Fibroblast of peridontal ligament (primary cell): ENCODE measurements around the gene NOD2.
A peak's percentile ranks its signal among the peaks of the same experiment; 100 is the strongest.

Experiments
- DNase-seq: peaks from one replicate; pipeline ENCODE4 v3.0.0-alpha.2; 2010; ENCODE audit errors: extremely low read depth

Gene NOD2

DNA sequence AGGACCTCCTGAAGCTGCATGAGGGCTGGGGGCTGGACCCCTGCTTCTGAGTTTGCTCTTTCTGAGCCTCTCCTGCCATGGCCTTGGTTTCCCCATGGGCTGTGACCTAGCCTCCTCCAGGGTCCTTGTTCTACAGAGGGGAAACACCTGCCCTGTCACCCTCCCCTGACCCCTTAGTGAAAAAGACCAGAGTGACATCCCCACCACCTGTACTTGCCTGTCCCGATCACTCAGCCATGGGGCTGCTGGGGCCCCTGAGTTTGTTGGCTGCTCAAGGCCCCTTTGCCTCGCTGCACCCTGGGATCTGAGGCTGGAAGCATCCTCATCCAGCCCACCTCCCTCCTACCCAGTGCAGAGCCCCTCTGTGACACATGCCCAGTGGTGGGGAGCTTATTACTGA lies 800 bp downstream of the NOD2 start:
- DNase-seq, result no peak

DNA sequence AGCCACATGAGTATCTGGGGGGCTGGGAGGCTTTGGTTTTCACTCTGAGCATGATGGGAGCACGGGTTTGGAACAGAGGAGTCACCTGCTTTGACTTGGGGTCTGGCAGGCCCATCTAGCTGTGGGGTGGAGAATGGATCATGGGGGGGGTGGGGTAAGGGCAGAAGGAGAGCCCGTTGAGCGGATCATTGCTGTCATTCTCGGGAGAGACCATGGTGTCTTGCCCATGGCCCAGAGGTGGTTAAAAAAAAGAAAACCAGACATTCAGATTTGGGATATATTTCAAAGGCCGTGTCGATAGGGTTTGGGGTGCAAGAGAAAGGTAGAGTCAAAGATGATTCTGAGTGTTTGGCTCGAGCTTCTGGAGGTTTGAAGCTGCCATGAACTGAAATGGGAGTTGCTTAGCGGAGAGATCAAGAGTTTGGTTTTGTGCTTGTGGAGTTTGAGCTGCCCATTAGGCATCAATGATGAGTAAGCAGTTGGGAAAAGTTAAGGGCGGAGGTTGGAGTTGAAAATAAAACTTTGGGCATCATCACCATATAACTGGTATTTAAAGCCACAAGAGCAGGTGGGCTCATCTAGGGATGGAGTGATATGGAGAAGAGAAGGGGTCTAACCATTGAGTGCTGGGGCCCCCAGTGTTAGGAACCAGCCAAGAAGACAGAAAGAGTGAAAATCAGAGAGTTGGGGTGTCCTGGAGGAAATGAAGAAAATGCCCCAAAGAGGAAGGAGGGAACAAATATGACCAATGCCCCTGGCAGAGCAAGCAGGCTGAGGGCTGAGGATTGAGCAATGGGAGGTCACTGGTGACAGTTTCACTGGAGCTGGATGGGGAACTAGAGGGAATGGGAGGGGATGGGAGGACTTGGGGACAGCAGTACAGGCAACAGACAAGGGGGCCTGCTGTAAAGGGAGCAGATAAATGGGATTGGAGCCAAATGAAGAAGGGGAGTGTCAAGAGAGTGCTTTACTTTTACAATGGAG lies 1.9 kb downstream of the NOD2 start:
- DNase-seq, result no peak

DNA sequence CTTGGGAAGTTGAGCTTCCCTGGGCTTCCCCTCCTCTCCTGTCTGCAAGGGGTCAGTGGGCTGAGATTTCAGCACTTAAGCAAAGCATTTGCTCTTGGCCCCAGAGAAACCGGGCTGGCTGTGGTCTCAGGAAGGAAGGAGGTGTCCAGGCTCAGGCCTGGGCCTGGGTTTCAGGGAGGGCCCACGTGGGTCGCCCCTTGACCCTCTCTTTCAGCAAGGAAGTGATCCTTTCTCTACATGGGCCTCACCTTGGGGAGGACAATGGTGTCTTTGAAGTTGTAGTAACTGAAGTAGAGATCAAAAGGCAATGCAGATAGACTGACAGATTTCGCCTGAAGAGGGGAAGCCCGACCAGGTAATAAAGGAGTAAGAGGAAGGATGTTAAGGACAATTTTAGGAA lies 2.7 kb downstream of the NOD2 start:
- DNase-seq, result no peak

DNA sequence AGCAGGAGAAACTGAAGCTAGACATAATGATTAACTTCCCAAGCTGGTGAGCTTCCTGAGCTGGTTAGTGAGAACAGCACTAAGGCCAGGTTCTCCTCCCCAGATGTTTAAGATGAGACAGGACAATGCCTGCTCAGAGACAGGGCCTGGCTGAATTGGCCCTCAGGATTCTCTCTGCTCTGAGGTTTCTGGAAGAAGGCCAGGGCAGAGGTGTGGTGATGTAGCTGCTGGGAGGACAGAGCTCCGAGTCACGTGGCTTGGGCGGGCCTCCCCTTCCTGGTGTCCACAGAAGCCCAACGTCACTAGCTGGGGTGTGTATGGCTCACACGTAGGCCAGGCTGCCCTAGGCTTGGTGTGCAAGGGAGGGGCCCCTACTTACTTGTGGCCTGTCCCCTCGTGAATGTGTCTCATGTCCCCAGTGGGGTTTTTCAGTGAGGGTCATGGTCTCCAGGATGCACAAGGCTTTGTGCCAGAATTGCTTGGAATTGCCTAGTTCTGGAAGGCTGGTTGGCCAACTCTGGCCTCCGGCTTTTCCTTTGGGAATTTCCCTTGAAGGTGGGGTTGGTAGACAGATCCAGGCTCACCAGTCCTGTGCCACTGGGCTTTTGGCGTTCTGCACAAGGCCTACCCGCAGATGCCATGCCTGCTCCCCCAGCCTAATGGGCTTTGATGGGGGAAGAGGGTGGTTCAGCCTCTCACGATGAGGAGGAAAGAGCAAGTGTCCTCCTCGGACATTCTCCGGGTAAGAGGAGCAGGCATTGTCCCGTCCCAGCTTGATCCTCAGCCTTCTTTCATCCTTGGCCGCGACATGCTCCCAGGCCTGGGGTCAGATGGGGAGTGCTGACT lies 3.4 kb downstream of the NOD2 start:
- DNase-seq, result no peak

DNA sequence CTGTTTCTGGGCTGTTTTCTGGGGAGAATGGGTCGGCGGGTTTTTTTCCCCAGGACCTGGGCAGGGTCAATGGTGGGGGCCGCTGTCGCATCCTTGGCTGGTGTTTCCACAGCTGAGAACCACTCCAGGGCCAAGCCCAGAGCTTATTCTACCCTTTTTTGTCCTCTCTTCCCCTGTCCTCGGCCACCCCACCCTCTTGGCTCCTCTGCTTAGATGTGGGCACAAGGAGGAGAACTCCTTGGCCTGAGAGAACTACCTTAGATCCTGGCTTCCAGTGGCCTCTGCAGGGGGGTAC lies 4.0 kb downstream of the NOD2 start:
- no peak for DNase-seq

DNA sequence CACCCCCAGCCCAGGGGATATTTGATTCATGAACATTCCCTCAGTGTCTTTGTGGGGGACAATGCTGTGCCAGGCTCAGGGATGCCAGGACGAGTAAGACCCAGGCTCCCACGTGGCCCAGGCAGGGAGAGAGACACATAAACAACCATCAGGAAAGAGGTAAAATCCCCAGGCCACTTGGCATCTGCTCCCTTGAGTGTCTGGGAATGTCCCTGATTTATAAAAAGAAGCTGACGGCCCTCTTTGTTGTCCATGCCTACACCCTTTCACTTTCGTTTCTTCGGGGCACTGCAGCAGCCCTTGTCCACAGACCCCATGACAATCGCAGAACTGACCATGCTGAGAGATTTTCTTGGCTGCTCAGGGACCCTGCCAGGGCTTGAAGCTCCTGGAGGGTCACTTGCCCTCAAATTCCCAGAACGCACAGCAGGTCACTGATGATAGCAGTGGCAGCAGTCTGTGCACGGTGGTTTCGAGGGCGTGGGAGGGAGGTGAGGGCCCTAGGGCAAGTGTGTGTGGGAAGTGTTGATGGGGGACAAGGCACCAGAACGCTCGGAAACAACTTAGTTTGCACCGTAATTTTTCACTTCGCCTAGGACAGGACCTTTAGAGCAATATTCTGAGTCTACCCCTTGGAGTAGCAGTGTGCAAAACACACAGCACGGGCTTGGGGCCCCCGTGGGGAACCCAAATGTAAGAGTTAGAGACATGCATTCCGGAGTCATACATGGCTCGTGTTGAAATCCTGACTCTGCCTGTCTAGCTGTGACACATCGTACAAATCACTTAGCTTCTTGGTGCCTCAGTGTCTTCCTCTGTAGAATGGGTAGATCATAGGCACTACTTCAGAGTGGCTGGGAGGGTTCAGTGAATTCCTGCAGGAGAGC lies 4.7 kb downstream of the NOD2 start:
- DNase-seq, result peak; percentile 55

DNA sequence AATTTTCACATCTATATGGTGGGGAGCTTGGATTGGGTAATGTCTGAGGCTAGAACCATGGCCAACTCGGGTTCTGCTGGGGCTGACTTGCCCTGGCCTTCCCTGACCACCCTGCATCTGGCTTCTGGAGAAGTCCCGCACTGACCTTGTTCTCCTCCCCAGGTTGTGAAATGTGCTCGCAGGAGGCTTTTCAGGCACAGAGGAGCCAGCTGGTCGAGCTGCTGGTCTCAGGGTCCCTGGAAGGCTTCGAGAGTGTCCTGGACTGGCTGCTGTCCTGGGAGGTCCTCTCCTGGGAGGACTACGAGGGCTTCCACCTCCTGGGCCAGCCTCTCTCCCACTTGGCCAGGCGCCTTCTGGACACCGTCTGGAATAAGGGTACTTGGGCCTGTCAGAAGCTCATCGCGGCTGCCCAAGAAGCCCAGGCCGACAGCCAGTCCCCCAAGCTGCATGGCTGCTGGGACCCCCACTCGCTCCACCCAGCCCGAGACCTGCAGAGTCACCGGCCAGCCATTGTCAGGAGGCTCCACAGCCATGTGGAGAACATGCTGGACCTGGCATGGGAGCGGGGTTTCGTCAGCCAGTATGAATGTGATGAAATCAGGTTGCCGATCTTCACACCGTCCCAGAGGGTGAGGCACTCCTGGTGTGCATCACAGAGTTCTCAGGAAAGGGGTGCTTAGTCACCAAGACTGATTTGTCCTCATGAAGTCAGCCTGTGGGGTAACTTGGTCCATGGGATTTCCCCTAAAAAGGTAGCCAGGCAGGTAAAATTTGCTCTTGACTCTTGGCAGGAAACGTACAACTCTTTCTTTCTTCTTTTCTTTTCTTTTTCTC lies 6.1 kb downstream of the NOD2 start:
- DNase-seq, result no peak

DNA sequence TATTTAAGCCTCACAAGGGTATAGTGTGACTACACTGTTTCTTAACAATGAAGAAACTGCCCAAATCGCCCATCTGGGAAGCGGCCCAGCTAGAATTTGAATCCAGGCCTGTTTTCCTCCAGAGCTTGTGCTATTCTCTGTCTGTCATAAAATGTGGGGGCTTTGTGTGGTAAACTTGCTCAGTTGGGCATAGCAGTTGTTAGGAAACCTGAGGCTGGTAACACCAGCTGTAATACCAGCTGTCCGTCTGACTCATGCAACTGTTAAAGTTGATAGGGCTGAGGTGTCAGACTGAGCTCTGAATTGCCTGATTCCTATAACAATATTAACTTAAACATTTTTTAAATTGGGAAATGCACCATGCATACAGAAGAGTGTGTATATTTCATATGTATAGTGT lies 9.3 kb downstream of the NOD2 start:
- DNase-seq, result no peak

DNA sequence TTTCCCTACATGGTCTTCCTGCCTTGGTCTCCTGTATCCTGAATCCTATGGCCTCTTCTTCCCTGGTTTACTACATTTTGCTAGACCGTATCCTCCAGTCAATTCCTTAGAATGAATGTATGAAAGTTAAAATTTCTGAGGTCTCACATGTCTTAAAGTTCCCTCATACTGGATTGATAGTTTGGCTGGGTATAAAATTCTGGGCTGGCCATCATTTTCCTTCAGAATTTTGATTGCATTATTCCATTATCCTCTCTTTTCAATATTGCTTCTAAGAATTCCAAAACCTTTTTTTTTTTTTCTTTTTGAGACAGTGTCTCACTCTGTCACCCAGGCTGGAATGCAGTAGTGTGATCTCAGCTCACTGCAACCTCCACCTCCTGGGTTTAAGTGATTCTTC lies 10.8 kb downstream of the NOD2 start:
- DNase-seq, result no peak

DNA sequence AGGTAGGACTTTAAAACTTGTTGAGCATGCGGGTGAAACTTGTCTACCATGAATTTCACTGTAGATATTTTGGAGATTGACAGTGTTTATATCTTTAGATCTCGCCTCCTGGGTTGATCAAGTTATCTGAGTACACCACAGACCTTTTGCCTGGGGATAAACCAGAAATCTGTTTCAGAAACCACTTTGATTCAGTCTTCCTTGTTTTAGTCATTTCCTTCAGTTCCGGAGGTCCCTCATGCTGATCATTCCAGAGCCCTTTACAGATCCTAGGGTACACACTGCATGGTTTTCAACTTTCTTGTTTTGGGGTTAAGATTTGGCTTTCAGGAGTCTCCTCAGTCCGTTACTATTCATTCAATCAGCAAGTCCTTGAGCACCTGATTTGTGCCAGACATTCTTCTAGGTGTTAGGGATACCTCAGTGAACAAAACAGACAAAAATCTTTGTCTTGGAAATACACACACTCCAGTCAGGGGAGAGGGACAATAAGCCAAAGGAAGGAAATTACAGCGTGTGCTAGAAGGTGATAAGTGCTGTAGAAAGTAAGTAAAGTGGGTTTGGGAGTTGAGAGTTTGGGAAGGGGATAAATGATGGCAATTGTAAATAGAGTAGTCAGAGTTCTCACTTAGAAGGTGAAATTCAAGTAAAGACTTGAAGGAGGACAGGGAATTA lies 12.2 kb downstream of the NOD2 start:
- DNase-seq, result no peak

DNA sequence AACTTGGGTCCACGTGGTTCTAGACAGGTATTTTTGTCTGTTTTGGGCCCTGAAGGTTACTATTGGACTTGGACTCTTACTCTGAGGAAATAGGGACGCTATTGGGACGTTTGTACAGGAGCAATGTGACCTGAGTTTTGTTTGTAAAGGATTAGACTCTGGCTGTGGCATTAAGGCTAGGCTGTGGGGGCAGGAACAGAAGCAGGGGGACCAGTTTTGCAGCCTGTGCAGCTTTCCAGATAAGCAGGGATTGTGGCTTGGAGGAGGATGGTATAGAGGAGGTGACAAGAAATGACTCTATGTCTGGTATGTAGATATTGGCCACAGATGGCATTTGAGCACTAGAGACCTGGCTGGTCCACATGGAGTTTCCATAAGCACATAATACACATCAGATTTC lies 12.8 kb downstream of the NOD2 start:
- no peak for DNase-seq

DNA sequence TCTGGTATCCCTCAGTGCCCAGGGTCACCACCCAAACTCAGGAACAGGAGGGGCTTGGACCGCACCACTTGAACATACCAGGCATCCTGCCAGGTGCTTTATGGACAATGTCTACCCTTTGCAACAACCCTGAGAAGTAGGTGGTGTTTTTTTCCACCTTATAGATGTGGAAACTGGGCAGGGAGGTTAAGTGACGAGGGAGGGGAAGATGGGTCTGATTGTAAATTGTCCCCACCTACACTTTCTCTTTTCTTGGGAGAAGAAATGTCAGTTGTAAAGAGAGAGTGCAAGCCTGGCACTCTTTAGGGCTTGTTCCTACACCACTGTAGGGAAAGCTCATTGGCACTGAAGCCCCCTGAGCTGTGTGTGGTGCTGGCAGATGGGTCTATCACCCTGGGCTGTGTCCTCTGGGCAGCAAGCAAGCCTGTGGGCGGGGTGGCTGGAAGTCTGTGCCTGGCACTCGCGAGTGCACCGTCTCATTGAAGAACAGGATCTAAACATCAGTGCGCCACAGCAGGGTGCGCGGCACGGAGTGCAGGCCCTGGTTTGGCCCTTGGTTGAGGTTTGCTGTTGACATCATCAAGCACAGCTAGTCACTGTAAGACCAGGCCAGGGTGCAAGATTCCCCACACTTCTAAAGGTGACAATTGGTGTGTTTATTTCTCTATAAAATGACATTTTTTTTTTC lies 15.1 kb downstream of the NOD2 start:
- no peak for DNase-seq

DNA sequence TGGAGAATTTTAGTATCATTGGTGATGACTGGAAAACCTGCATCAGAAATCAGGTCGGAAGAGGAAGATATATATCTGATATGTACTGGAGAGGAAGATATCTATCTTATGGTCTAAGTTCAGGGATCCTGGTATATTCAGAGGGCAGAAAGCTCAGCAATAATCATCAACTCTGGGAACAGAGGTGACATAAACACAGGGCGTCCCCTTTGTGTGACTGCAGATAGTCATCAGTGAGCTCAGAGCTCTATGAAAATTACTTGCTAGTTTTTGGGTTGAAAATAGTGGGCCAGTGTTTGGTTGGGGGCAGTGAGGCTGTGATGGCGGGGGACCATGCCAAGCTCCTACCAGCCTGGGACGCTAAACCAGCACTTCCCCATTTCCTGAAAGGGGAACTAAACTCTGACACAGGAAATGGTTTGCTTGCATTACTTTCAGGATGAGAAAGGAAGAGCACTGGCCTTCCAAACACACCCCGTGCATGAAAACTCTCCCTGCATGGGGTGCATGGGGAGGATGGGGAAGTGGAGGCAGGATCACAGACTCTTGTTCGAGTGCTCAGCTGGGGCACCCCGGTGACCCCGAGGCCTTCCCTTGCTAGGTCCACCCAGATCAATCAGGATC lies 15.8 kb downstream of the NOD2 start:
- no peak for DNase-seq

DNA sequence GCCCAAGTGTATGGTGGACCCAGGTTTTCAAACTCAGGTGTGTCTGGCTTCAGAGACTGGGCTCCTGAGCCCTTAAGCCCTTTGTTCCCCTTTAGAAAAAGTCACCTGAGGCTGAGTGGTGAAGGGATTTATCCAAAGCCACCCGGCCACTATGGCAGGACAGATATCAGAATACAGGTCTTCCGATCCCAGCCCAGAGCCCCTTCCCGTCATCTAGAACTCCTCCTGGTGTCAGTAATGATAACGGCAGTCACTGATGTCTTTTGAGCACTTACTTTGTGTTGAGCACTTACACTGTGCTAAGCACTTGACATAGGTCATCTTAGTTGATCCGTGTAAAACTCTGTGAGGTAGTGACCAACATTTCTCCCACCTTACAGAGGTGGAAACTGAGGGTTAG lies 16.6 kb downstream of the NOD2 start:
- DNase-seq, result no peak

DNA sequence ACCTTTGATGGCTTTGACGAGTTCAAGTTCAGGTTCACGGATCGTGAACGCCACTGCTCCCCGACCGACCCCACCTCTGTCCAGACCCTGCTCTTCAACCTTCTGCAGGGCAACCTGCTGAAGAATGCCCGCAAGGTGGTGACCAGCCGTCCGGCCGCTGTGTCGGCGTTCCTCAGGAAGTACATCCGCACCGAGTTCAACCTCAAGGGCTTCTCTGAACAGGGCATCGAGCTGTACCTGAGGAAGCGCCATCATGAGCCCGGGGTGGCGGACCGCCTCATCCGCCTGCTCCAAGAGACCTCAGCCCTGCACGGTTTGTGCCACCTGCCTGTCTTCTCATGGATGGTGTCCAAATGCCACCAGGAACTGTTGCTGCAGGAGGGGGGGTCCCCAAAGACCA lies 17.6 kb downstream of the NOD2 start:
- DNase-seq, result no peak

DNA sequence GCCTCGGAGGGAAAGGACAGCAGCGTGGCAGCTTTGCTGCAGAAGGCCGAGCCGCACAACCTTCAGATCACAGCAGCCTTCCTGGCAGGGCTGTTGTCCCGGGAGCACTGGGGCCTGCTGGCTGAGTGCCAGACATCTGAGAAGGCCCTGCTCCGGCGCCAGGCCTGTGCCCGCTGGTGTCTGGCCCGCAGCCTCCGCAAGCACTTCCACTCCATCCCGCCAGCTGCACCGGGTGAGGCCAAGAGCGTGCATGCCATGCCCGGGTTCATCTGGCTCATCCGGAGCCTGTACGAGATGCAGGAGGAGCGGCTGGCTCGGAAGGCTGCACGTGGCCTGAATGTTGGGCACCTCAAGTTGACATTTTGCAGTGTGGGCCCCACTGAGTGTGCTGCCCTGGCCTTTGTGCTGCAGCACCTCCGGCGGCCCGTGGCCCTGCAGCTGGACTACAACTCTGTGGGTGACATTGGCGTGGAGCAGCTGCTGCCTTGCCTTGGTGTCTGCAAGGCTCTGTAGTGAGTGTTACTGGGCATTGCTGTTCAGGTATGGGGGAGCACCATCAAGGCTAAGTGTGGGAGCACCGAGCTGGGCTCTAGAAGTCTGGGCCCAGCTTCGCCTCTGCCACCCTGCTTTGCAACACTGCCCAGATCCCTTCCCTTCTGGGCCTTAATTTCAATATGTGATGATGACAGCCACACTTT lies 18.6 kb downstream of the NOD2 start:
- no peak for DNase-seq

DNA sequence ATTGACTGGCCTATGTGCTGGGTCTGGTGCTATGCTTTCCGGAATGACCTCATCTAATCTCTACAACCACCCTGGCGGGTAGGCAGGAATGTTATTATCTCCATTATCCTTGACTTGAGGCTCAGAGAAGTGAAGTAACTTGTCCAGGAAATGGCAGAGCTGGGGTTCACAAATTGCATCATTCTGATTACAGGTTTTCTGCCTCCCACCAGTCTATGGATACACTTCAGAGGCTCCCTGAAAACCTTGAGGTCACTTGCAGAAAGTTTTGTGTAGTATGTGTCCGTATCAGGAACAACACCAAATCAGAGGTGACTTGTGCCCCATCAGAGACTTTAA lies 19.1 kb downstream of the NOD2 start:
- DNase-seq, result no peak

DNA sequence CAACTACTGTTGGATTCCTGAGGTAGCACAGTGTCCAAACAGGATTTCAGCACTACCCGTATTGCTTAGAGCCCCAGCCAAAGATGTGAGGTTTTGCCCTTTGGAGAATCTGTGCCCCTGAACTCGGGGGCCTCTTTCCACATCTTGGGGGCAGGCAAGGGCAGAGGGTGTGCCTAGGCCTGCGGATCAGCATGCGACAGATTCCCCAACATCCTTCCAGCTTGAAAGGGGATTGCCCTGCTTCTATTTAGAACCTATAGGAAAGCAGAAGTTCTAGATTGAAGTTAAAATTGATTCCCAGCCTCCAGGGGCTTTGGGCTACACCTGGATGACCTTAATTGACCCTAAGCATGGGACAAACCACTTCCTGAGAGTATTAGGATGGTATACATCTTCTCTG lies 19.6 kb downstream of the NOD2 start:
- DNase-seq, result no peak

DNA sequence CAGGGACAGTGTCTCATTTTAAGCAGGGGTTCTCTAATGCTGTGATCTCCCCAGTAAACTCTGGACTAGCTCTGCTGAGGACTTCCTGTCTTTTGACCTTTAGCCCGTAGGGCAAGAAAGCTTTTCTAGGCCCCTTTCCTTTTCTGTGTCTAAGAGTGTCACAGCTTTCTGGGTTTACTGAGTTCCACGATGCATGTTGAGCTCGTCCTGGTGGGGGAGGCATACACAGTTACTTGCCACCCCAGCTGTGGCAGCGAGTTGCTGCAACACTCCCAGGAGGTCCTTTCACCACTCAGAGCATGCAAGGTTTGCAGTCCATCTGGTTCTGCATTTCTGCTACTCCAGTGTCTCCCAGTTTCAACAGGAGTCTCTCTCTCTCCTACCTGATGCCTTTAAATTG lies 23.7 kb downstream of the NOD2 start:
- no peak for DNase-seq
